ENCODE data around the gene MMAA.

DNA sequence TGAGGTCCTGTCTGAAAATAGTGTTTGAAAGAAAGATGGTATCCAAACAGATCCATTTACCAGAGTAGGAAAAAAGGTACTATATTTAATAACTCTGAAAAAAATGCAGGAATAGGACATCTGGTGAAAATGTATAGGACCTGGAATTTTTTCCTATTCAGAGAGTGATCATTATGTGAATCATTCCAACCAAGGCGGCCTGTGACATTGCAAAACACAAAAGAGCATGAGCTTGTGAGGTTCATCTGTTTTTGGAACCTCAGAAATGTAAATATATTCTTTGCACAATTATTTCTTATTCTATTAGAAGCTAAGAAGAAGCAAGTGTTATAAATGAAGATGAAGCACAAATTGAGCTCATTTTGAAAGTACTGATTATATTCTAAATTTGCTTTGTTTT is 62.8 kb downstream of the MMAA start:
- TF ChIP-seq NFIC (IDR thresholded peaks at IDR 0.05): no peak
- TF ChIP-seq POLR2A (conservative IDR thresholded peaks at IDR 0.05): no peak
- no peak for TF ChIP-seq CHD2 (IDR thresholded peaks at IDR 0.05; ENCODE audit: low read depth, low read length)
- no peak for TF ChIP-seq YY1 (IDR thresholded peaks at IDR 0.05; ENCODE audit: borderline replicate concordance in 1 of 3, control insufficient read depth in 1 of 3, extremely low read depth in 1 of 3, insufficient read depth in 3 of 3, insufficient read length in 1 of 3, insufficient replicate concordance in 2 of 3, low read depth in 1 of 3, low read length in 2 of 3)
